ENCODE data around the gene BAIAP2L1.
"Not testable (repeated sequence)": the region's sequence is repeated elsewhere in the genome, so short reads cannot be mapped to it uniquely, and the experiment has no call there.

The BAIAP2L1 gene

GRCh38 chr7:98323597-98324322 is 77.1 kb downstream of the BAIAP2L1 start:
- in situ Hi-C loops (cut with HindIII; ENCODE audit: low sequenced_read_pairs): no loop called here

GRCh38 chr7:98322331-98323270 is 78.3 kb downstream of the BAIAP2L1 start:
- in situ Hi-C loops (cut with HindIII; ENCODE audit: low sequenced_read_pairs): no loop called here

- in situ Hi-C loops (cut with HindIII; ENCODE audit: low sequenced_read_pairs): no loop called here
Measured at GRCh38 chr7:98321301-98321700, 79.6 kb downstream of the BAIAP2L1 start.

- in situ Hi-C loops (cut with HindIII; ENCODE audit: low sequenced_read_pairs): no loop called here
Measured at GRCh38 chr7:98319176-98319575, 81.7 kb downstream of the BAIAP2L1 start.

GRCh38 chr7:98317366-98318040 is 83.4 kb downstream of the BAIAP2L1 start:
- in situ Hi-C loops (cut with HindIII; ENCODE audit: low sequenced_read_pairs): no loop called here

- in situ Hi-C loops (cut with HindIII; ENCODE audit: low sequenced_read_pairs): not testable (repeated sequence)
Measured at GRCh38 chr7:98315994-98316527, 84.8 kb downstream of the BAIAP2L1 start.

GRCh38 chr7:98315318-98315993 is 85.4 kb downstream of the BAIAP2L1 start:
- in situ Hi-C loops (cut with HindIII; ENCODE audit: low sequenced_read_pairs): no loop called here

GRCh38 chr7:98314469-98314868 is 86.4 kb downstream of the BAIAP2L1 start:
- in situ Hi-C loops (cut with HindIII; ENCODE audit: low sequenced_read_pairs): no loop called here

GRCh38 chr7:98312201-98312600 is 88.7 kb downstream of the BAIAP2L1 start:
- in situ Hi-C loops (cut with HindIII; ENCODE audit: low sequenced_read_pairs): no loop called here

GRCh38 chr7:98309566-98309965 is 91.3 kb downstream of the BAIAP2L1 start:
- in situ Hi-C loops (cut with HindIII; ENCODE audit: low sequenced_read_pairs): no loop called here

GRCh38 chr7:98307971-98308466 is 92.9 kb downstream of the BAIAP2L1 start:
- in situ Hi-C loops (cut with HindIII; ENCODE audit: low sequenced_read_pairs): no loop called here

GRCh38 chr7:98305951-98306535 is 94.8 kb downstream of the BAIAP2L1 start:
- in situ Hi-C loops (cut with HindIII; ENCODE audit: low sequenced_read_pairs): no loop called here

- in situ Hi-C loops (cut with HindIII; ENCODE audit: low sequenced_read_pairs): no loop called here
Measured at GRCh38 chr7:98303906-98304305, 97.0 kb downstream of the BAIAP2L1 start.

- in situ Hi-C loops (cut with HindIII; ENCODE audit: low sequenced_read_pairs): no loop called here
Measured at GRCh38 chr7:98303176-98303865, 97.6 kb downstream of the BAIAP2L1 start.

GRCh38 chr7:98301693-98302470 is 99.0 kb downstream of the BAIAP2L1 start:
- in situ Hi-C loops (cut with HindIII; ENCODE audit: low sequenced_read_pairs): no loop called here

GRCh38 chr7:98300595-98301372 is 100.1 kb downstream of the BAIAP2L1 start:
- in situ Hi-C loops (cut with HindIII; ENCODE audit: low sequenced_read_pairs): no loop called here

GRCh38 chr7:98297626-98298286 is 103.1 kb downstream of the BAIAP2L1 start:
- in situ Hi-C loops (cut with HindIII; ENCODE audit: low sequenced_read_pairs): loop anchor here (10.0 kb wide), 1 partner anchor 577 kb away; the partner anchor contains the start of genes TMEM130 and TRRAP

Data from DLD1 (cell line).